Kidney glomerular epithelial cell (primary cell): ENCODE data around the gene ATP5F1C.

Experiments
- DNase-seq: peaks from one replicate; lab custom pipeline; 2025; lab: John Stamatoyannopoulos, UW

The ATP5F1C gene

DNA sequence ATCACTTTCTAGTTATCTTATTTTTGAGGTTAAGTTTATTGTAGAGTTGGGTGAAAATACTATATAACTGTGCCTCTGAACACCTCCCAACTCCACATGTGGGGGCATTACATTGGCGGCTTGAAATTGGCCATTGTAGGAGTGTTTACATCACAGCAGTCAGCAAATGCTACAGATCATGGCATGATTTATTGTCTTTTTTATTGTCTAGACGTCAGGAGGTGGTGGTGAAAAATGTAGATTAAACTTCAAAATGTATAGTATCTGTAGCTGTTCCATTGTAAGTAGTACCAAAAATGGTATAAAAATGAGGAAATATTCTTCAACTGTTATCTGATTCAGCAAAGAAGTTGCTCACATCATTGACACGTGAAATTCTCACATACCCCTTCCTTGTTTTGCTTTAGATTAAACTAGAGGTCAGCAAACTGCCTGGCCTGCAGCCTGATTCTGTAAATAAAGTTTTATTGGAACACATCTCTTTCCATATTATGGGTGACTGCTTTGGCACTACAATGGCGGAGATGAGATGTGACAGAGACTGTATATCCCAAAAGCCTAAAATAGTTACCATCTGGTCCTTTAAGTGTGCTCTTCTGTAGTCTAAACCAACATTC is 65.4 kb downstream of the ATP5F1C start:
- DNase-seq: no peak

DNA sequence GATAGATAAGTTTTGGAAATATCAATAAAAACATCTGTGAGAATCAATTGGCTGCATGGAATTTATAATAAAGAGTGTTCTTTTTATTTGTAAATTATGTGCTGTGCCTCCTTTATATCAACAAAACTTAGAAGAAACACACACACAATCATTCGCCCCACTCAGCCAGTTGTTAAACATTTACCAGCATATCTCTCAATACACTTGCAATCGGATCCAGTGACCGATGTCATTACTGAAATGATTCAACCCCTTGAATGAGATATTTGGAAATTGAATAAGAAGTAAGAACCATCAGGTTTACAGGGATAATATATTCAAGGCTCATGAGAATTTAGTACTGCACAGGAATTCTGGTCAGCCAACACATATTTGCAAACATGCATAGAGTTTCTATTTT is 65.9 kb downstream of the ATP5F1C start:
- peak; percentile 44 for DNase-seq

DNA sequence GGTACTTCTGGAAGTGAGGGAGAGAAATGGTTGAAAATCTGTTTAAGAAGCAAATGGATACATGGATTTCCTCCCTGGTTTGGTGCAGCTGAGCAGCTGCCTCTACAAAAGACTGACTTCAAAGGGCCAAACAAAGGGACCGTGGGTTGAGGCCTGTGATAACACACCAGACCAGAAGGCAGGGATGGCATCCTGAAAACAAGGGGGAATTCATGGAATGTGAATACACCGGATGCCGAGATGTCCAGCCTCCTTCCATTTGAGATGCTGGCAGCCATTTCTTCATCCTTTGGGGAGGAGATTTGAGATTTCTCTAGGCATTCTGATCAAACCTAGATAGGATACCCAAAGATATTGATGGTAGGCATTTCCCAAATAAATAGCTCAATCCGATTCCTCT is 67.2 kb downstream of the ATP5F1C start:
- DNase-seq: no peak

DNA sequence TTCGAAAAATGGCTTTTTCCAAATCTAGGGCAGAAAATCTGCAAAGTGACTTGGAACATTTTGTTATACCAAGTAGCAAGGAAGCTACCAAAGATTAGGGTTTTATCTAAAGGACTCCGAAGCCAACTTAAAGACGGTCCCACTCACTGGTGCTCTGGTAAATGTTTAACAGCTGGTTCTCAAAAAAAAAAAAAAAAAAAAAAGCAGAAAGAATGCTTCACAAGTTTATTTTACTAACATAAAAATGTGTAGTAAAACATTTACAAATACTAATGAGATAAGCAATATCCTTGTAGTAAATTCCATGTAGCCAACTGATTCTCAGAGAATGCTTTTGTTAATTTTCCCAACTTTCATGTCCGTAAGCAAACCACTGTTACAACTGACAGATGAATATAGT is 68.7 kb downstream of the ATP5F1C start:
- peak; percentile 64 for DNase-seq

DNA sequence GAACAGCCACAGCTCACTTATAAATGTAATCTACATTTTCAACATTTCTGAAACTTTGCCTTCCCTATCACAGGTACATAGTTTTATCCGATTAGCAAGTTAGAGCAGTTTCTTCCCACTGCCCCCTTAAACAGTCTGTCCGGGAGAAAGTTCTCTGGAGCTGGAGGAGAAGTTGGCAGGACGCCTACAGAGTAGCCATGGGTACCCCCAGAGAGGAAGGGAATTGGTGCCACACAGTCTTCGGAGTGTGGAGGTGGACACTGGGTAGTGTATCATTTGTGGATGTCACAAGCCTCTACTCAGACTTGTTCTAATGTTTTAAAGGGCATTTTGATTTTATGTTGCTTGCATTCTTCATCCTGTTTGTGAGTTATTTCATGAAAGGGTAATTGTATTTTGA is 69.3 kb downstream of the ATP5F1C start:
- DNase-seq: peak; percentile 64
